Natural killer cell treated with Interleukin-12 subunit alpha and Interleukin-12 subunit beta and Interleukin-15 and Interleukin-18, amount 100 ng/mL, for 72 hours (primary cell): Measurements from ENCODE around the gene ASB8. TPM values are rescaled to one million over a fixed set of nuclear protein-coding genes. Genes with fewer than 3 reads are reported as not detected.
"Not testable (repeated sequence)": the region's sequence is repeated elsewhere in the genome, so short reads cannot be mapped to it uniquely, and the experiment has no call there.

Experiments
- ATAC-seq, 2 donors: fragments of 150-1000 bp; cut with Tn5 transposase in 1 of 2; sonication (Bioruptor Pico), chemical (Tn5 transposase) in 1 of 2; 2 replicates each; pipeline ENCODE4 v1.10.0; 2021
- DNase-seq: peaks from one replicate; pipeline ENCODE4 v3.0.0; 2022; ENCODE audit warnings: low spot score
- H3K27ac Mint-ChIP-seq, 2 donors: 1 replicate in 1 of 2; 2 replicates in 1 of 2; pipeline ENCODE4 v1.8.0; 2022; ENCODE audit warnings: mixed read lengths in 2 of 2, mild to moderate bottlenecking in 1 of 2, moderate library complexity in 1 of 2
- H3K27me3 Mint-ChIP-seq, 2 donors: 1 replicate in 1 of 2; 2 replicates in 1 of 2; pipeline ENCODE4 v1.8.0; 2022; ENCODE audit warnings: mixed read lengths in 2 of 2
- H3K36me3 Mint-ChIP-seq: one replicate; pipeline ENCODE4 v1.8.0; 2022; ENCODE audit warnings: mixed read lengths
- H3K4me1 Mint-ChIP-seq, 2 donors: 1 replicate in 1 of 2; 2 replicates in 1 of 2; pipeline ENCODE4 v1.8.0; 2022; ENCODE audit warnings: low read depth in 2 of 2, mixed read lengths in 2 of 2, mild to moderate bottlenecking in 1 of 2
- H3K4me3 Mint-ChIP-seq: one replicate; pipeline ENCODE4 v1.8.0; 2022; ENCODE audit warnings: mixed read lengths
- H3K9me3 Mint-ChIP-seq: 2 replicates; pipeline ENCODE4 v1.8.0; 2022; ENCODE audit warnings: mixed read lengths
- total RNA-seq, 2 donors: library from RNA; stranded (reverse); gene quantifications; one replicate each; pipeline ENCODE4 v1.2.3, GENCODE V29; 2022

The ASB8 gene
- total RNA-seq, 2 donors from 2014 or later, result 35.9 to 48.1 TPM

DNA sequence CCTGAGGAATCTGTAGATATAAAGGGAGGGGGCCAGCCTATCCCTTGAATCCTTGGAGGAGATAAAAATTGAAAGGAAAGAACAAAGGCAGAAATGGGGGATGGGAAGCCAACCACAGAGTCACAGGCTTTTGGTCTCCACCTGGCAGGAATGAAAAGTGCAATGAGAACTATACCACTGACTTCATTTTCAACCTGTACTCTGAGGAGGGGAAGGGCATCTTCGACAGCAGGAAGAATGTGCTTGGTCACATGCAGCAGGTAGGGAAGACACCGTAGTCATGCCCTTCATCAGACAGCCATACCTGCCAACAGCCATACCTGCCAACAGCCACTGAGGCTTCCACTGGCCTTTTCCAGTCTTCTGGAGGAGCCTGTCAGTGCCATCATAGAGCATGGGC is 13.4 kb downstream of the ASB8 start:
- ATAC-seq, result no peak
- Mint-ChIP-seq H3K27me3 (no peaks in the 10 kb centered on the region), H3K9me3 (no peaks in the 10 kb centered on the region), H3K4me1 (no peaks in the 10 kb centered on the region), H3K27ac (peak overlapping the region in 1 of 2 donors; percentile 7), H3K4me3 (no peak overlapping the region), H3K36me3 (peaks cover 12% of the 10 kb centered on the region)
- no peak for DNase-seq

- peaks cover 10% of the 10 kb centered on the region for H3K36me3 Mint-ChIP-seq
- no peaks in the 10 kb centered on the region for H3K4me1 Mint-ChIP-seq
- H3K4me3 Mint-ChIP-seq, result no peak overlapping the region
- H3K27me3 Mint-ChIP-seq, result no peaks in the 10 kb centered on the region
- ATAC-seq (no peak), DNase-seq (no peak)
- H3K27ac Mint-ChIP-seq, result peak overlapping the region in 1 of 2 donors; percentile 7
- H3K9me3 Mint-ChIP-seq, result no peaks in the 10 kb centered on the region
These were observed 14.3 kb downstream of the ASB8 start for GRCh38 chr12:48142818-48143674.

- Mint-ChIP-seq H3K27me3 (no peaks in the 10 kb centered on the region), H3K36me3 (peaks cover 4% of the 10 kb centered on the region), H3K4me1 (no peaks in the 10 kb centered on the region), H3K9me3 (no peaks in the 10 kb centered on the region), H3K27ac (no peak overlapping the region), H3K4me3 (no peak overlapping the region)
- DNase-seq, result no peak
- ATAC-seq, result no peak
These were observed 22.3 kb downstream of the ASB8 start for GRCh38 chr12:48135027-48135426.

- Mint-ChIP-seq H3K36me3 (peaks cover 4% of the 10 kb centered on the region), H3K27me3 (no peaks in the 10 kb centered on the region), H3K4me1 (no peaks in the 10 kb centered on the region), H3K27ac (no peak overlapping the region), H3K9me3 (no peaks in the 10 kb centered on the region), H3K4me3 (no peak overlapping the region)
- DNase-seq, result no peak
- ATAC-seq, result no peak
These were observed 24.5 kb downstream of the ASB8 start for GRCh38 chr12:48132826-48133225.

DNA sequence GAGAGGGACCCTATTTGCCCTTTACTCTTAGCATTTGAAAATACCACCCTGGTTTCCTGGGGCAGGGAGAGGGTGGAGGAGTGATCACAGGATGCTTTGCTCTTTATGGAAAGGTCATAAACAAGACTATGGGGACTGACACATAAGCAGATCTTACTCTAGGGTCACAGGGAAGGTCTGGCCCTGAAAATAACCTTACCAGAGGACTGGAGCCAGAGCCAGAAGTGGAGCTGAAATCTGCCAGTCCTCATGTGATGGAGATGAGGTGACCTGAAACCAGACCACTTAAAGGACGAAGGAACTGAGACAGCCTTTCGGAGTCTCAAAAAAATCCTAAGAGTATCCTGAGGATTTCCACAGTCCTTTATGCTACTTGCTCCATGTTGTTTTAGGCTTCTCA is 25.8 kb downstream of the ASB8 start:
- DNase-seq (no peak), ATAC-seq (no peak)
- no peaks in the 10 kb centered on the region for H3K4me1 Mint-ChIP-seq
- no peak overlapping the region for H3K4me3 Mint-ChIP-seq
- no peak overlapping the region for H3K27ac Mint-ChIP-seq
- no peaks in the 10 kb centered on the region for H3K9me3 Mint-ChIP-seq
- H3K27me3 Mint-ChIP-seq, result no peaks in the 10 kb centered on the region
- peaks cover 9% of the 10 kb centered on the region for H3K36me3 Mint-ChIP-seq

DNA sequence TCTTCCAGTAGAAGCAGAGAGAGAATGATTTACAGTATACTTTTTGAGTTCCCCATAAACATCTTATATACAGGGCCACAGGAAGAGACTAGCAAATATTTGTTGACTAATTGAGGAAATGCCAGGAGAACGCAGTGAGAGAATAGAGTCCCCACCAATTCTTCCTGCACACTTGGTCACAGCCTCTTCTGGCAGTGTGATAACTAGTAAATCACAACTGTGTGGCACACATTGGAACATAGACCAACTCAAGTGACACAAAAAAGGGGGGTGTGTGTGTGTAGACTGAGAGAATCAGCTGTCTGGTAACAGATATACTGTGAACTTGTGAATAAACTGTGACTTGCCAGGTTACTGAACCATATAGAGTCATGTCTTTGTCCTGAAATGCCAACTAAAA is 27.9 kb downstream of the ASB8 start:
- H3K4me1 Mint-ChIP-seq, result no peaks in the 10 kb centered on the region
- H3K4me3 Mint-ChIP-seq, result no peak overlapping the region
- DNase-seq (no peak), ATAC-seq (no peak)
- H3K27me3 Mint-ChIP-seq, result no peaks in the 10 kb centered on the region
- no peak overlapping the region for H3K27ac Mint-ChIP-seq
- no peaks in the 10 kb centered on the region for H3K9me3 Mint-ChIP-seq
- H3K36me3 Mint-ChIP-seq, result peaks cover 9% of the 10 kb centered on the region

- no peaks in the 10 kb centered on the region for H3K27me3 Mint-ChIP-seq
These were observed 28.5 kb downstream of the ASB8 start for GRCh38 chr12:48128800-48129199.

DNA sequence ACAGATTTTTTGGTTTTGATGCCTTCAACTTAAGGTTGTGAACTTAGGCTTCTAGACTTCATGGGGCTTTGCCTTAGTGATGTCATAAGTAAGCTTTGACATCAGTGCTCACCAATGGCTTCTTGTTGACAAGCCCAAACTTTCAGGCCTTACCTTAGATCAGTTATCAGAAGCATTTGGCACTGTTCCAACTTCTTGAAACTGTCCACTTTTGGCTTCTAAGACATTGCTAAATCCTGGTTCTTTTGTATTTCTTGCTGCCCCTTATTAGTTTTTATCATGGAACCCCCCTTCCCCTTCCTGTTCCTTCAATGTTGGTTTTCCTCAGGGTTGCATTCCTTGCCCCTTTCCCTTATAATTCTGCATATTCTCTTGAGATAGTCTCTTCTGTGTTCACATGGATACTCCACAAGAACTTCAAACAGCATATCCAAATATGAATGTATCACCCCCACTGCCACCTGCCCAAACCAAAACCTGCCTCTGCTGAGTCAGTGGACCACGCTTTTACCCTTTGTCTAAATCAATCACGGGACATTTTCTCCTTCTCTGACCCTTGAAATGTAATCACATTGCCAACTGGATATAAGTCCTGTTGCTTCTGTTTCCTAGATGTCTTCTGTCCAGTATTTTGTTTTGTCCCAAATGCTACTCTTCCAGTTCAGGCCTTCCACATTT is 30.2 kb downstream of the ASB8 start:
- Mint-ChIP-seq H3K36me3 (peaks cover 9% of the 10 kb centered on the region), H3K4me3 (no peak overlapping the region), H3K4me1 (no peaks in the 10 kb centered on the region), H3K27me3 (no peaks in the 10 kb centered on the region), H3K9me3 (no peaks in the 10 kb centered on the region), H3K27ac (no peak overlapping the region)
- ATAC-seq (no peak), DNase-seq (no peak)

More at GRCh38 chr12:48128800-48129199, 28.5 kb downstream of the ASB8 start:
- Mint-ChIP-seq H3K27ac (no peak overlapping the region), H3K9me3 (no peaks in the 10 kb centered on the region), H3K4me3 (no peak overlapping the region), H3K4me1 (no peaks in the 10 kb centered on the region), H3K36me3 (peaks cover 9% of the 10 kb centered on the region)
- no peak for DNase-seq
- no peak for ATAC-seq

DNA sequence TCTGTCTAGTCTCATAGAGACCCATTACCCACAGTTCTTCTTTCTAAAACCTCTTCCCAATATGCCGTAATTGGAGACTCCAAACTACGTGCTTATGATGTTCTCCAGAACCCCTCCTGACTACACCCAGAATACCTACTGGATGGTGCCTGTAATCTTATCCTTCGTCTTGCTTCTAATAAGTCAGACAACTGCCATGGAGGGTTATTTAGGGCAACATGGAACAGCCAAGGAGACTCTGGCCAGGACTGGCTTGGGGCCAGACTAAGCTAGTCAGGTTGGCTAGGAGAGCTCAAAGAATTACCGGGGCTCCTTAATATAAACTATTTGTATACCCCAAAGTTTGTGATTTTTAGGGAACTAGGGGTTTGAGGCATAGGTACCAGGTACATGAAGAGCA is 31.3 kb downstream of the ASB8 start:
- no peaks in the 10 kb centered on the region for H3K4me1 Mint-ChIP-seq
- no peaks in the 10 kb centered on the region for H3K9me3 Mint-ChIP-seq
- H3K27me3 Mint-ChIP-seq, result peaks cover 0 to 2% of the 10 kb centered on the region in 2 donors
- H3K36me3 Mint-ChIP-seq, result peaks cover 9% of the 10 kb centered on the region
- DNase-seq (no peak), ATAC-seq (no peak)
- H3K27ac Mint-ChIP-seq, result no peak overlapping the region
- no peak overlapping the region for H3K4me3 Mint-ChIP-seq

DNA sequence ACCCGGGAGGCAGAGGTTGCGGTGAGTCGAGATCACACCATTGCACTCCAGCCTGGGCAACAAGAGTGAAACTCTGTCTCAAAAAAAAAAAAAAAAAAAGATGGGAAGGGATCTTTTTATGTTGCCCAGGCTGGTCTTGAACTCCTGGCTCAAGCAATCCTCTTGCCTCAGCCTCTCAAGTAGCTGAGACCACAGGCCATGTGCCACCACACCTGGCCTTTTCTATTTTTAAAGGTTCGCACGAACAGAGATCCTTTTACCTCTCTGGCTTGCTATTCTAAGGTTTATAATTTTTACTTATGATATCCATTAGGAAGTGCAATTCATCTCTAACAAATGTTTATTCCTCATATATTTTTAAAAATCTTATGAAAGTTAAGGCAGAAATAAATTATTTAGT is 31.8 kb downstream of the ASB8 start:
- H3K4me1 Mint-ChIP-seq, H3K36me3 Mint-ChIP-seq, ATAC-seq, H3K27ac Mint-ChIP-seq, DNase-seq, H3K9me3 Mint-ChIP-seq, H3K27me3 Mint-ChIP-seq, H3K4me3 Mint-ChIP-seq: not testable (repeated sequence)

DNA sequence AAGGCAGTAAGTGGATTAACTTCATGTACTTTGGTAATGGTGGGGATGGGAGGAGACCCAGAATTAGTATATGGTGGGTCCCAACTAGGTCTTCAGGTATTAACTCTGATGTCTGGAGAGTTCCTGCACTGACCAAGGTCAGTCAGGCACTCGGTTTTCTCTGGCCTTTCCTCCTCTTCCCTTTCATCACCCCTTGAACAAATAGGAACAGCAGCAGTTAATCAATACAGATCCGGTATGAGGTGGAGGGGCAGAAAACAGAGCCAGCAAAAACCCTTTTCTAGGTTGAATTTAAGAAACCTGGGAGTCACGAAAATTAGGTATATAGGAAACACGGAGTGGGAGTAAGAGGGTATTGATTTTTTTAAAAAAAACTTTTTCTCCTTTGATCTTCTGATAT is 34.1 kb downstream of the ASB8 start:
- DNase-seq (no peak), ATAC-seq (no peak)
- peaks cover 5% of the 10 kb centered on the region for H3K36me3 Mint-ChIP-seq

GRCh38 chr12:48122065-48122834 is 35.1 kb downstream of the ASB8 start:
- ATAC-seq (no peak), DNase-seq (no peak)
- no peak overlapping the region for H3K4me3 Mint-ChIP-seq
- H3K27me3 Mint-ChIP-seq, result peaks cover 2 to 9% of the 10 kb centered on the region in 2 donors
- peaks cover under 1% of the 10 kb centered on the region for H3K36me3 Mint-ChIP-seq
- H3K4me1 Mint-ChIP-seq, result peaks cover 13 to 16% of the 10 kb centered on the region in 2 donors
- H3K27ac Mint-ChIP-seq, result no peak overlapping the region
- no peaks in the 10 kb centered on the region for H3K9me3 Mint-ChIP-seq

More for the DNA sequence above, 34.1 kb downstream of the ASB8 start:
- peaks cover 13 to 16% of the 10 kb centered on the region in 2 donors for H3K4me1 Mint-ChIP-seq
- H3K4me3 Mint-ChIP-seq, result no peak overlapping the region
- no peak overlapping the region for H3K27ac Mint-ChIP-seq
- peaks cover 2 to 7% of the 10 kb centered on the region in 2 donors for H3K27me3 Mint-ChIP-seq
- H3K9me3 Mint-ChIP-seq, result no peaks in the 10 kb centered on the region

GRCh38 chr12:48121522-48121921 is 35.8 kb downstream of the ASB8 start:
- ATAC-seq, result no peak
- no peak for DNase-seq
- H3K4me3 Mint-ChIP-seq, result no peak overlapping the region
- no peak overlapping the region for H3K27ac Mint-ChIP-seq
- H3K27me3 Mint-ChIP-seq, result peaks cover 2 to 14% of the 10 kb centered on the region in 2 donors
- no peaks in the 10 kb centered on the region for H3K36me3 Mint-ChIP-seq
- H3K4me1 Mint-ChIP-seq, result peaks cover 13 to 16% of the 10 kb centered on the region in 2 donors
- H3K9me3 Mint-ChIP-seq, result no peaks in the 10 kb centered on the region

DNA sequence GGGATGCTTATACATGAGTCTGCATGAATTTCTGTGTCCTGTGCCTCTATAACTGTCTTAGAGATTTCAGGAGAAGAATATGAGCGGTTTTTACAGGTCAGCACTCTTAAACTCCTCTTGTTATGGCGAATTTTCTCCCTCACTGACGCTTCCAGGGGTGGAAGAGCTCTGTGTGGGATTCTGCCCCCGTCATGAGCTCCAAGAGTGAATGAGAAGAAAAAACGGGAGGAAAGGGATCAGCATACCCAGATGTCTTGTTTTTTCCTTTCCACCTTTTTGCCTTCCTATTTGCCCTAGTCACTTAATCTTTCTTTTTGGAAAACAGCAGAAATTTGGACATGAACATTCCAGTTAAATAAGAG is 37.5 kb downstream of the ASB8 start:
- no peaks in the 10 kb centered on the region for H3K36me3 Mint-ChIP-seq
- H3K27me3 Mint-ChIP-seq, result peaks cover 7 to 19% of the 10 kb centered on the region in 2 donors

More for the DNA sequence above, 37.5 kb downstream of the ASB8 start:
- ATAC-seq, result no peak
- Mint-ChIP-seq H3K27ac (peak overlapping the region in 1 of 2 donors; percentile 82), H3K4me1 (peaks cover 13 to 16% of the 10 kb centered on the region in 2 donors), H3K4me3 (peak overlapping the region; percentile 94), H3K9me3 (no peaks in the 10 kb centered on the region)
- DNase-seq, result no peak
